ENCODE measurements around the gene NCAN. TPM values are rescaled to one million over a fixed set of nuclear protein-coding genes. Genes with fewer than 3 reads are reported as not detected.

The NCAN gene
- total RNA-seq, 1 experiment from 2014 or later, result 3.0 TPM

- TF ChIP-seq SP1 (CRISPR knock-in tag; conservative IDR thresholded peaks at IDR 0.05) (peak; percentile 74), ATF1 (CRISPR knock-in tag; IDR thresholded peaks at IDR 0.05) (no peak), OVOL2 (CRISPR knock-in tag; IDR thresholded peaks at IDR 0.05; ENCODE audit: borderline replicate concordance) (no peak), E2F4 (CRISPR knock-in tag; IDR thresholded peaks at IDR 0.05; ENCODE audit: borderline replicate concordance, low read depth) (no peak), ZNF416 (CRISPR knock-in tag; IDR thresholded peaks at IDR 0.05) (no peak), GTF2I (CRISPR knock-in tag; conservative IDR thresholded peaks at IDR 0.05) (0 out of 2 replicates have a peak, but pooled peaks have one; percentile 3), ZNF671 (CRISPR knock-in tag; IDR thresholded peaks at IDR 0.05) (no peak), CBFB (CRISPR knock-in tag; IDR thresholded peaks at IDR 0.05; ENCODE audit: low read depth) (no peak), TEAD1 (CRISPR knock-in tag; IDR thresholded peaks at IDR 0.05) (peak; percentile 82), E2F1 (CRISPR knock-in tag; IDR thresholded peaks at IDR 0.05) (0 out of 2 replicates have a peak, but pooled peaks have one; percentile 48), GRHL2 (CRISPR knock-in tag; IDR thresholded peaks at IDR 0.05; ENCODE audit: insufficient replicate concordance, severe bottlenecking) (no peak), NR3C1 (CRISPR knock-in tag; conservative IDR thresholded peaks at IDR 0.05; ENCODE audit: low read depth) (no peak), GABPB1 (CRISPR knock-in tag; IDR thresholded peaks at IDR 0.05) (peak; percentile 91), NFE2L1 (CRISPR knock-in tag; IDR thresholded peaks at IDR 0.05) (peak; percentile 66; the same call in 1 of the 2 replicates), FOXK1 (CRISPR knock-in tag; IDR thresholded peaks at IDR 0.05) (peak; percentile 81; the same call in 1 of the 2 replicates), KAT7 (CRISPR knock-in tag; IDR thresholded peaks at IDR 0.05; ENCODE audit: borderline replicate concordance) (no peak), AFF4 (CRISPR knock-in tag; IDR thresholded peaks at IDR 0.05; ENCODE audit: borderline replicate concordance) (no peak)
- TF ChIP-seq, protein P1, sequence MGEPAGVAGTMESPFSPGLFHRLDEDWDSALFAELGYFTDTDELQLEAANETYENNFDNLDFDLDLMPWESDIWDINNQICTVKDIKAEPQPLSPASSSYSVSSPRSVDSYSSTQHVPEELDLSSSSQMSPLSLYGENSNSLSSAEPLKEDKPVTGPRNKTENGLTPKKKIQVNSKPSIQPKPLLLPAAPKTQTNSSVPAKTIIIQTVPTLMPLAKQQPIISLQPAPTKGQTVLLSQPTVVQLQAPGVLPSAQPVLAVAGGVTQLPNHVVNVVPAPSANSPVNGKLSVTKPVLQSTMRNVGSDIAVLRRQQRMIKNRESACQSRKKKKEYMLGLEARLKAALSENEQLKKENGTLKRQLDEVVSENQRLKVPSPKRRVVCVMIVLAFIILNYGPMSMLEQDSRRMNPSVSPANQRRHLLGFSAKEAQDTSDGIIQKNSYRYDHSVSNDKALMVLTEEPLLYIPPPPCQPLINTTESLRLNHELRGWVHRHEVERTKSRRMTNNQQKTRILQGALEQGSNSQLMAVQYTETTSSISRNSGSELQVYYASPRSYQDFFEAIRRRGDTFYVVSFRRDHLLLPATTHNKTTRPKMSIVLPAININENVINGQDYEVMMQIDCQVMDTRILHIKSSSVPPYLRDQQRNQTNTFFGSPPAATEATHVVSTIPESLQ (CRISPR knock-in tag; IDR thresholded peaks at IDR 0.05), result no peak
- TF ChIP-seq, protein P2, sequence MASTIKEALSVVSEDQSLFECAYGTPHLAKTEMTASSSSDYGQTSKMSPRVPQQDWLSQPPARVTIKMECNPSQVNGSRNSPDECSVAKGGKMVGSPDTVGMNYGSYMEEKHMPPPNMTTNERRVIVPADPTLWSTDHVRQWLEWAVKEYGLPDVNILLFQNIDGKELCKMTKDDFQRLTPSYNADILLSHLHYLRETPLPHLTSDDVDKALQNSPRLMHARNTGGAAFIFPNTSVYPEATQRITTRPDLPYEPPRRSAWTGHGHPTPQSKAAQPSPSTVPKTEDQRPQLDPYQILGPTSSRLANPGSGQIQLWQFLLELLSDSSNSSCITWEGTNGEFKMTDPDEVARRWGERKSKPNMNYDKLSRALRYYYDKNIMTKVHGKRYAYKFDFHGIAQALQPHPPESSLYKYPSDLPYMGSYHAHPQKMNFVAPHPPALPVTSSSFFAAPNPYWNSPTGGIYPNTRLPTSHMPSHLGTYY (CRISPR knock-in tag; IDR thresholded peaks at IDR 0.05), result no peak
- TF ChIP-seq, protein P3, sequence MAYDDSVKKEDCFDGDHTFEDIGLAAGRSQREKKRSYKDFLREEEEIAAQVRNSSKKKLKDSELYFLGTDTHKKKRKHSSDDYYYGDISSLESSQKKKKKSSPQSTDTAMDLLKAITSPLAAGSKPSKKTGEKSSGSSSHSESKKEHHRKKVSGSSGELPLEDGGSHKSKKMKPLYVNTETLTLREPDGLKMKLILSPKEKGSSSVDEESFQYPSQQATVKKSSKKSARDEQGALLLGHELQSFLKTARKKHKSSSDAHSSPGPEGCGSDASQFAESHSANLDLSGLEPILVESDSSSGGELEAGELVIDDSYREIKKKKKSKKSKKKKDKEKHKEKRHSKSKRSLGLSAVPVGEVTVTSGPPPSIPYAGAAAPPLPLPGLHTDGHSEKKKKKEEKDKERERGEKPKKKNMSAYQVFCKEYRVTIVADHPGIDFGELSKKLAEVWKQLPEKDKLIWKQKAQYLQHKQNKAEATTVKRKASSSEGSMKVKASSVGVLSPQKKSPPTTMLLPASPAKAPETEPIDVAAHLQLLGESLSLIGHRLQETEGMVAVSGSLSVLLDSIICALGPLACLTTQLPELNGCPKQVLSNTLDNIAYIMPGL (CRISPR knock-in tag; IDR thresholded peaks at IDR 0.05), result no peak
- TF ChIP-seq, protein P4, sequence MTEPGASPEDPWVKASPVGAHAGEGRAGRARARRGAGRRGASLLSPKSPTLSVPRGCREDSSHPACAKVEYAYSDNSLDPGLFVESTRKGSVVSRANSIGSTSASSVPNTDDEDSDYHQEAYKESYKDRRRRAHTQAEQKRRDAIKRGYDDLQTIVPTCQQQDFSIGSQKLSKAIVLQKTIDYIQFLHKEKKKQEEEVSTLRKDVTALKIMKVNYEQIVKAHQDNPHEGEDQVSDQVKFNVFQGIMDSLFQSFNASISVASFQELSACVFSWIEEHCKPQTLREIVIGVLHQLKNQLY (CRISPR knock-in tag; IDR thresholded peaks at IDR 0.05), result no peak
- TF ChIP-seq, protein P5, sequence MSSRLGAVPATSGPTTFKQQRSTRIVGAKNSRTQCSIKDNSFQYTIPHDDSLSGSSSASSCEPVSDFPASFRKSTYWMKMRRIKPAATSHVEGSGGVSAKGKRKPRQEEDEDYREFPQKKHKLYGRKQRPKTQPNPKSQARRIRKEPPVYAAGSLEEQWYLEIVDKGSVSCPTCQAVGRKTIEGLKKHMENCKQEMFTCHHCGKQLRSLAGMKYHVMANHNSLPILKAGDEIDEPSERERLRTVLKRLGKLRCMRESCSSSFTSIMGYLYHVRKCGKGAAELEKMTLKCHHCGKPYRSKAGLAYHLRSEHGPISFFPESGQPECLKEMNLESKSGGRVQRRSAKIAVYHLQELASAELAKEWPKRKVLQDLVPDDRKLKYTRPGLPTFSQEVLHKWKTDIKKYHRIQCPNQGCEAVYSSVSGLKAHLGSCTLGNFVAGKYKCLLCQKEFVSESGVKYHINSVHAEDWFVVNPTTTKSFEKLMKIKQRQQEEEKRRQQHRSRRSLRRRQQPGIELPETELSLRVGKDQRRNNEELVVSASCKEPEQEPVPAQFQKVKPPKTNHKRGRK (CRISPR knock-in tag; IDR thresholded peaks at IDR 0.05; ENCODE audit: borderline replicate concordance), result no peak
- TF ChIP-seq, protein P6, sequence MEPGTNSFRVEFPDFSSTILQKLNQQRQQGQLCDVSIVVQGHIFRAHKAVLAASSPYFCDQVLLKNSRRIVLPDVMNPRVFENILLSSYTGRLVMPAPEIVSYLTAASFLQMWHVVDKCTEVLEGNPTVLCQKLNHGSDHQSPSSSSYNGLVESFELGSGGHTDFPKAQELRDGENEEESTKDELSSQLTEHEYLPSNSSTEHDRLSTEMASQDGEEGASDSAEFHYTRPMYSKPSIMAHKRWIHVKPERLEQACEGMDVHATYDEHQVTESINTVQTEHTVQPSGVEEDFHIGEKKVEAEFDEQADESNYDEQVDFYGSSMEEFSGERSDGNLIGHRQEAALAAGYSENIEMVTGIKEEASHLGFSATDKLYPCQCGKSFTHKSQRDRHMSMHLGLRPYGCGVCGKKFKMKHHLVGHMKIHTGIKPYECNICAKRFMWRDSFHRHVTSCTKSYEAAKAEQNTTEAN (CRISPR knock-in tag; IDR thresholded peaks at IDR 0.05), result peak; percentile 77; the same call in 1 of the 2 replicates
Observed at GRCh38 chr19:19192078-19192882, 19.5 kb upstream of the NCAN start, which contains the start of the genes BORCS8 and RFXANK (continued).
